Stimulated activated CD8-positive, alpha-beta memory T cell treated with anti-CD3 and anti-CD28 coated beads, Interleukin-12 subunit alpha, Interleukin-12 subunit beta, amount 100 ng/mL, for 4 hours (primary cell): ENCODE results near the gene IKZF4.

Experiments used
- DNase-seq: peaks from one replicate; pipeline ENCODE4 v3.0.0-alpha.2; 2020; ENCODE audit warnings: low read depth

The IKZF4 gene

DNA sequence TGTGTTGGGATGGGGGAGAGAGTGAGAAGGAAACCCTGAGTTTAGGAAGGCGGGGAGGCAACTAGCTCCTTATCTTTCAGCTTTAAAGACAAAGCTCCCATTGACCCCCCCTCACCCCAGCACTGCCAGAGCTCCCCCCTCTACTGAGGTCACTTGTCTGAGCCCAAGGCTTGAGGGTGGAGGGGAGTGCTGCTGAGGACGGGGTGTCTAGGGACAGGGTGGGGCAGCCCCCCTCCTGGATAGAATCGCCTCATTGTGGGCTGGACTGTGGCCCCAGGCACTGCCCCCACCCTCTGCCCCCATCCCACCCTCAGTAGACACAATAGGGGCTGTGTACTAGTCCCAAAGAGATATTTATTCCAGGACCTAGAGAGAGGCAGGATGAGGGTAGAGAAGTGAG lies 62.1 kb downstream of the IKZF4 start:
- no peak for DNase-seq

GRCh38 chr12:56084958-56085543 lies 64.2 kb downstream of the IKZF4 start:
- DNase-seq = no peak

- no peak for DNase-seq
Observed at GRCh38 chr12:56086096-56086495, 65.3 kb downstream of the IKZF4 start.

- no peak for DNase-seq
Observed at GRCh38 chr12:56086608-56087007, 65.8 kb downstream of the IKZF4 start.

GRCh38 chr12:56087220-56087619 lies 66.4 kb downstream of the IKZF4 start:
- no peak for DNase-seq
